8988T (cell line): ENCODE results near the gene ZNF574.
"Not testable (repeated sequence)": the region's sequence is repeated elsewhere in the genome, so short reads cannot be mapped to it uniquely, and the experiment has no call there.

Source experiments
- DNase-seq: peaks from one replicate; pipeline ENCODE4 v3.0.0; 2011

The ZNF574 gene

GRCh38 chr19:42080764-42081375 is 4.9 kb downstream of the ZNF574 start:
- DNase-seq: no peak

- DNase-seq: no peak
Measured at GRCh38 chr19:42081584-42082203, 5.7 kb downstream of the ZNF574 start.

- no peak for DNase-seq
Measured at GRCh38 chr19:42083537-42083936, 7.6 kb downstream of the ZNF574 start.

- no peak for DNase-seq
Measured at GRCh38 chr19:42086188-42086736, 10.3 kb downstream of the ZNF574 start.

- DNase-seq: no peak
Measured at GRCh38 chr19:42086770-42087550, 11.0 kb downstream of the ZNF574 start.

- DNase-seq: no peak
Measured at GRCh38 chr19:42088471-42089190, 12.7 kb downstream of the ZNF574 start.

- no peak for DNase-seq
Measured at GRCh38 chr19:42089191-42089750, 13.3 kb downstream of the ZNF574 start.

- no peak for DNase-seq
Measured at GRCh38 chr19:42089772-42090171, 13.8 kb downstream of the ZNF574 start.

GRCh38 chr19:42090672-42091071 is 14.7 kb downstream of the ZNF574 start:
- no peak for DNase-seq

- no peak for DNase-seq
Measured at GRCh38 chr19:42091300-42091699, 15.3 kb downstream of the ZNF574 start.

- no peak for DNase-seq
Measured at GRCh38 chr19:42091742-42092141, 15.8 kb downstream of the ZNF574 start.

- no peak for DNase-seq
Measured at GRCh38 chr19:42092350-42092749, 16.4 kb downstream of the ZNF574 start.

GRCh38 chr19:42093505-42093904 is 17.5 kb downstream of the ZNF574 start:
- DNase-seq: no peak

GRCh38 chr19:42093926-42094325 is 18.0 kb downstream of the ZNF574 start:
- no peak for DNase-seq

GRCh38 chr19:42095142-42095813 is 19.3 kb downstream of the ZNF574 start:
- no peak for DNase-seq

GRCh38 chr19:42095814-42096230 is 19.9 kb downstream of the ZNF574 start:
- no peak for DNase-seq

GRCh38 chr19:42096255-42096837 is 20.4 kb downstream of the ZNF574 start:
- DNase-seq: no peak

- DNase-seq: no peak
Measured at GRCh38 chr19:42097461-42097860, 21.5 kb downstream of the ZNF574 start.

- no peak for DNase-seq
Measured at GRCh38 chr19:42098781-42099180, 22.8 kb downstream of the ZNF574 start.

GRCh38 chr19:42099336-42099925 is 23.5 kb downstream of the ZNF574 start:
- DNase-seq: no peak

- DNase-seq: not testable (repeated sequence)
Measured at GRCh38 chr19:42100241-42100640, 24.3 kb downstream of the ZNF574 start.
